HG03378 (cell line): ENCODE data around the gene KRTAP10-1.
"Not testable (repeated sequence)": the region's sequence is repeated elsewhere in the genome, so short reads cannot be mapped to it uniquely, and the experiment has no call there.

Source experiments
- ATAC-seq: cut with Tn5 transposase; IDR thresholded peaks from one replicate; pipeline ENCODE4 v1.9.1; 2021; ENCODE audit warnings: mild to moderate bottlenecking, moderate library complexity; ENCODE audit not compliant: unreplicated experiment

Gene KRTAP10-1

GRCh38 chr21:44571296-44571695 is 31.3 kb upstream of the KRTAP10-1 start:
- no peak for ATAC-seq

DNA sequence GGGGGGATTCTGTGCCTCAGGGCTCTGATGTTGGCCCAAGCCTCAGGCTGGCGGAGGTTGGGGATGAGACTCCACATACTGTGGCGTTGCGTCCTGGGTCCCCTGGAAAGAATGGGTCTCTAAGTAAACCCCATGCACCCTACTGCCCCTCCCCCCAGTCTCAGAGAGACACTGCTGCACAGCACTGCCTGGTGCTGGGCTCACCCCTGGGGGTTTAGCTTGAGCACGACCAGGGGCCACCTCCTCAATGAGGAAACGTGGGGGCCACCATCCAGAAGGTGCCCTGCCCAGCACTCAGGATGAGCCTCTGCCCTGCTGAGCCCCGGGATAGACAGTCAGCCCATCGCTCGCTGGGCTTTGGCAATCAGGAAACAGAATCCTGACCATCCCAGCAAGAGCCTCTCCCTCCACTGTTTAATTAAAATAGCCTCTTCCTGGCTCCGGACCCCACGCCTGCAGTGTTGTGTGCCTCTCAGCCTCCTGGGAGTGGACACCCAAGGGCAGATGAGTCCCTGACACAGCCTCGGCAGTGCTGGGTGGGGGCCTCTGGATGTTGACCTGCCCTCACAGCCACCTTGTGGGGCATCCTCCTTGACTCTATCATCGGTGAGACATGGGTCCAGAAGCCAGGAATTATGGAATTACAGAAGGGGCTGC is 30.0 kb upstream of the KRTAP10-1 start:
- no peak for ATAC-seq

- no peak for ATAC-seq
Observed at GRCh38 chr21:44568667-44569556, 28.9 kb upstream of the KRTAP10-1 start.

- ATAC-seq: no peak
Observed at GRCh38 chr21:44568261-44568660, 28.3 kb upstream of the KRTAP10-1 start.

DNA sequence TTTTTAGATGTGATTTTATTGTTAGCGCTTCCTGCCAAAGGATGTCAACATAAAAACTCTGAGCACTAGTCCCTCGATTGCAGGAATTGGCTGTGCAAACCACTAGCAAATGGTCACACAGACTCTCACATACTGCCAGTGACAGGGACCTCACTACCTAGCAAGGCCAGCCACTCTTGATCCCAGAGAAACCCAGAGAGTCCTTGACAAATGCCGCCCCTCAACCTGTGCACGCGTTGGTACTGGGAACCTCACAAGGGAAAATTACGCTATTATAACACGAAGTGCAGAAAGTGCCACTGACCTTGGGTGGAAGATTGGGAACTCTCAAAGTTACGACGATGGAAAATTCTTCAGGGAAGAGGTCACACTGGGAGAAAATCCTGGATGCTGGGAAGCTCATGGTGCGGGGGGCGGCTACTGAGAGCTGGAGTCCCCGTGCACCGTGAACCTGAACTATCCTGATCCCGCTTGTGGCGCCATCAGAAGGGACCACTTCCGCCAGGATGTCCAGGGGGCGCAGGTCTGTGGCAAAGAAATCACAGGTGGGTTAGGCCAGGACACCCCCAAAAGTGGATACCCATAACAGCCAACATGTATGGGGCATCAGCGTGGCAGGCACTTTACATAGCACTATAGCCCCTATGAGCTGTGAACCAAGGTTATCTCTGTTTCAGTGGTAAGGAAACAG is 27.6 kb upstream of the KRTAP10-1 start:
- ATAC-seq: no peak

- ATAC-seq: no peak
Observed at GRCh38 chr21:44566403-44566802, 26.4 kb upstream of the KRTAP10-1 start.

- no peak for ATAC-seq
Observed at GRCh38 chr21:44564886-44565598, 25.0 kb upstream of the KRTAP10-1 start.

GRCh38 chr21:44564099-44564498 is 24.1 kb upstream of the KRTAP10-1 start:
- no peak for ATAC-seq

DNA sequence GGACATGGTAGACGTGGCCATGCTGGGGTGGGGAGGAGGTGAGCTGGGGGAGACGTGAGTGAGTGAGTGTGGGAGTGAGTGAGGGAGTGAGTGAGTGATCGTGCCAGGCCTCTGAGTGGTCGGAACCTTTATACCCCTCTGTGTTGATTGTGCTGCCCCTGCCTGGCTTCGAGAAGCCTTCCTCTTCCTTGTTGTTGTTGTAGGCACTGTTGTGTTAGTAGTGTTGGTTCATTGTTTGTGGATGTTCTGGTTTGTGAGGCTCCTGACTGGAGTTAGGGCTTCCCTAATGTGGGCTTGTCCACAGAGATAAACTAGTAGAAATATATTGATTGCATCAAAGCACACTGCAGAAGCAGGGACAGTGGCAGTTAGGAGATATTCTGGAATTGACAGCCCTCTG is 18.7 kb upstream of the KRTAP10-1 start, which contains the start of gene KRTAP10-3:
TSS of gene KRTAP10-3 (minus strand) at position 101 of the 400 bp plus-strand sequence. CDS start at position 21, 80 bp downstream.
- ATAC-seq: no peak

DNA sequence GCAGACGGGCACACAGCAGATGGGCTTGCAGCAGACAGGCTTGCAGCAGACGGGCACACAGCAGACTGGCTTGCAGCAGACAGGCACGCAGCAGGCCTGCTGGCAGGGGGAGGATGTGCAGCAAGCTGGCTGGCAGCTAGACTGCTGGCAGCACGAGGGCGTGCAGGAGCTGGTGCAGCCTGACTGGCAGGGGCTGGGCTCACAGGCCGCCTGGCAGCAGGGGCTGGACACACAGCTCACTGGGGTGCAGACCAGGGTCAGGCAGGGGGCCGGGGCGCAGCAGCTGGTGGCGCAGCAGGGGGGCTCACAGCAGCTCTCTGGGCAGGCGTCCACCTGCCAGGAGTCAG is 18.3 kb upstream of the KRTAP10-1 start:
- not testable (repeated sequence) for ATAC-seq

- ATAC-seq: no peak
Observed at GRCh38 chr21:44557491-44558328, 17.7 kb upstream of the KRTAP10-1 start.

DNA sequence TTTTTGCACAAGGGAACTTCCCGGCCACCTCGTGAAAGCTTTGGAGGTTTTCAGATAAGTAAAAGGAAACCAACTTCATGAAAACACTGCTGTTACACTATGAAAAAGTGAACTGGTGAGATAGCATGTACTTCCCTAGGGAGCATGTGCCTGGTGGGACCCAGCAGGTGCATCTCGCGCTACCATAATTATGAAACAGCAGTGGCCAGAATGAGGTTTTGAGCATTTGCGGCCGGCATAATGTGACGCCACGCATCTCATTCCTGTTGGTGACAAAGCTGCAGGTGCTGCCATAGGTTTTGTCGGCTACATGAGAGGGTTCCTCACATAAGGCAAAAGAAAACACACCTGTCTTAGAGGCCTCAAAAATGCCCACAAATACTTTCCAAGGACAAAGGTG is 16.9 kb upstream of the KRTAP10-1 start:
- ATAC-seq: no peak

DNA sequence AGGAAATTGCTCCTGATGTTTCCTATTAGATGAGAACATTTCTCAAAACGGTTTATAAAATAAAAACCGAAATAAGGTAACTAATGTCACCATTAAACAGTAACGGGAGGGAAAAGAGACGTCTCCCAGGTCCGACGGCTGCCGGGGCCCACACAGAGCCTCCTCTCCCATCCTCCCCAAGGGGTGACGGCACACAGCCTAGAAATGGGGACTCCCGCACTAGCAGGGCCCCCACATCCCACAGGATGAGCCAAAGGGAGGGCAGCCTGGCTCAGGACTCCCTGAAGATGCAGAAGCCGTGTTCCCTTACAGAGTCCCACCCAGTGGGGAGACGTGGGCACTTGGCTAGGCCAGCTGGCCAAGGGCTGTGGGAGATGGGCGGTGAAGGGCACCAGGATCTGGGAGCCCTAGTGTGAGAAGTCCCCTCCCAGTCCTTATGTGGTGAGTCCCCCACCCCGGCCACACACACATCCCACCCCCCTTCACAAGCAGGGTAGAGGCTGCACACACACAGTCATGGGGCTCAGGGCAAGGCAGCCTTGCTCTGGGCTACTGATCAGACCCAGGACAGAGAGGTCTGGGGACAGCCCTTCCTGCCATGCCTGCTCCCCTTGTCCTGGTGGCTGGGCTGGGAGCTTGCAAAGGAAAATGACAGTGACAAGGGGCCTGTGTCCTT is 15.3 kb upstream of the KRTAP10-1 start:
- ATAC-seq: no peak

- no peak for ATAC-seq
Observed at GRCh38 chr21:44552681-44553080, 12.7 kb upstream of the KRTAP10-1 start.

GRCh38 chr21:44552136-44552535 is 12.1 kb upstream of the KRTAP10-1 start:
- ATAC-seq: no peak

DNA sequence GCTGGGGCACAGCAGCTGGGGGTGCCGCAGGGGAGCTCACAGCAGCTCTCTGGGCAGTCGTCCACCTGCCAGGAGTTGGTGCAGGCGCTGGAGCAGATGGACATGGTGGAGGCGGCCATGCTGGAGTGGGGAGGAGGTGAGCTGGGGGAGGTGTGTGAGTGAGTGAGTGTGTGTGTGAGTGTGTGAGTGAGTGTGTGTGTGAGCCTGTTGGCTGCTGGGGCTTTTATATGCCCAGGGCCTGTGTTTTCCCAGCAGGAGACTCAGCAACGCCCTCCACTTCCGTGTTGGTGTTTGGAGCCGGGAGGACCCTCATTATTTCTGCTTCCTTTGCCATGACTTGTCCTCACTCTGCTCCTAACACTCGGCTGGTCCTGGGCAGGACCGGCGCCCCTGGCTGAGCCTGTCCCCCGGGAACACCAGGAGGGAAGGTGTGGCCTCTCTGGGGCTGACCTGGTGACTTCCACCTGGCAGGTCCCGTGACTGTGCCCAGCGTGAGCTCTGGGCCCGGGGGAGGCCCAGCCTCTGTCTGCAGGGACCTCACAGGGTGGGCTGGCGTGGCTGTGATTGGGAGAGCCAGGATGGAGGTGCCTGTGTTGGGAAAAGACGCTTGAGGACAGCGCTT is 11.5 kb upstream of the KRTAP10-1 start, which contains the start of gene KRTAP10-2:
TSS of gene KRTAP10-2 (minus strand) at position 166 of the 622 bp plus-strand sequence. CDS start at position 119, 47 bp downstream.
- no peak for ATAC-seq

- ATAC-seq: no peak
Observed at GRCh38 chr21:44550807-44551206, 10.8 kb upstream of the KRTAP10-1 start.

- not testable (repeated sequence) for ATAC-seq
Observed at GRCh38 chr21:44550285-44550684, 10.3 kb upstream of the KRTAP10-1 start.
